ENCODE results near the gene KRTAP5-11. TPM values are rescaled to one million over a fixed set of nuclear protein-coding genes. Genes with fewer than 3 reads are reported as not detected.
"Not testable (repeated sequence)": the region's sequence is repeated elsewhere in the genome, so short reads cannot be mapped to it uniquely, and the experiment has no call there.

KRTAP5-11 gene, protein sequence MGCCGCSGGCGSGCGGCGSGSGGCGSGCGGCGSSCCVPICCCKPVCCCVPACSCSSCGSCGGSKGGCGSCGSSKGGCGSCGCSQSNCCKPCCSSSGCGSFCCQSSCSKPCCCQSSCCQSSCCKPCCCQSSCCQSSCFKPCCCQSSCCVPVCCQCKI
- total RNA-seq (2014; rRNA removed; shearing (Covaris generic); ENCODE audit: low replicate concordance), result not detected in 2 replicates

- peak; percentile 31 for DNase-seq
- peaks cover 4% of the 10 kb centered on the region; the same call in 1 of the 2 replicates for H3K27me3 ChIP-seq
- no peak within 1 kb of the TSS for H3K4me3 ChIP-seq
- no peaks in the 10 kb centered on the region for H3K9me3 ChIP-seq
- no peaks in the 10 kb centered on the region for H3K36me3 ChIP-seq
These were observed at the start of gene KRTAP5-11 for GRCh38 chr11:71582309-71582895. Gene KRTAP5-11 (minus strand): TSS chr11:71582875. CDS start chr11:71582837, 38 bp downstream.

- not testable (repeated sequence) for DNase-seq, H3K4me3 ChIP-seq, H3K27me3 ChIP-seq, H3K36me3 ChIP-seq, H3K9me3 ChIP-seq
These were observed 48.9 kb upstream of the KRTAP5-11 start for GRCh38 chr11:71631551-71631950.

GRCh38 chr11:71630071-71630470 is 47.4 kb upstream of the KRTAP5-11 start:
- H3K9me3 ChIP-seq, H3K4me3 ChIP-seq, H3K27me3 ChIP-seq, DNase-seq, H3K36me3 ChIP-seq: not testable (repeated sequence)

DNA sequence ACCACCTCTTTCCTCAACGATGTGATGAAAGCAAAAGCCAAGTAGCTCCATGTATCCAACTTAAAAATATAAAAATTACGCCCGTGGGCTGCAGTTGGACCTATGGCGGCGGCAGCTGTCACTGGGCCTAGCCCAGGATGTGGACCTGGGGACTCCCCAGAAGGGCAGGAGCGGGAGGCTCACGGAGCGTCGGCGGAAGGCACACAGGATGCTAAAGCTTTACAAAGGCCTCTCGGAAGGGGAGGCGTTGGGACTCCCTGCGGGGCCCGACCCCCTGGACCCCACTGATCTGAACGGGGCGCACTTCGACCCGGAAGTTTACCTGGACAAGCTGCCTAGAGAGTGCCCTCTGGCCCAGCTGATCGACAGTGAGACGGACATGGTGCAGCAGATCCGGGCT is 46.3 kb upstream of the KRTAP5-11 start:
- H3K9me3 ChIP-seq, H3K36me3 ChIP-seq, H3K4me3 ChIP-seq, H3K27me3 ChIP-seq, DNase-seq: not testable (repeated sequence)

- not testable (repeated sequence) for H3K27me3 ChIP-seq, H3K36me3 ChIP-seq, H3K9me3 ChIP-seq, H3K4me3 ChIP-seq, DNase-seq
These were observed 40.6 kb upstream of the KRTAP5-11 start for GRCh38 chr11:71623226-71623625.

DNA sequence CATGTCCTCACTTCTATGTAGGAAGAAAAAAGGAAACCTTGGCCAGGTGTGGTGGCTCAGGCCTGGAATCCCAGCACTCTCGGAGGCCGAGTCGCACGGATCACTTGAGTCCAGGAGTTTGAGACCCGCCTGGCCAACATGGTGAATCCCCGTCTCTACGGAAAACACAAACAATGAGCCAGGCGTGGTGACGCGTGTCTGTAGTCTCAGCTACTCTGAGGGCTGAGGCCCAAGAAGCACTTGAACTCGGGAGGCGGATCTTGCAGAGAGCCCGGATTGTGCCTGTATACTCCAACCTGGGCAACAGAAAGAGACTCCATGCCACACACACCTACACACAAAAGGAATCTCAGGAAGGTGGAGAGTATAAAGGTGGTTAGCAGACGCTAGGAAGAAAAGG is 39.9 kb upstream of the KRTAP5-11 start:
- H3K9me3 ChIP-seq, H3K27me3 ChIP-seq, DNase-seq, H3K4me3 ChIP-seq, H3K36me3 ChIP-seq: not testable (repeated sequence)

DNA sequence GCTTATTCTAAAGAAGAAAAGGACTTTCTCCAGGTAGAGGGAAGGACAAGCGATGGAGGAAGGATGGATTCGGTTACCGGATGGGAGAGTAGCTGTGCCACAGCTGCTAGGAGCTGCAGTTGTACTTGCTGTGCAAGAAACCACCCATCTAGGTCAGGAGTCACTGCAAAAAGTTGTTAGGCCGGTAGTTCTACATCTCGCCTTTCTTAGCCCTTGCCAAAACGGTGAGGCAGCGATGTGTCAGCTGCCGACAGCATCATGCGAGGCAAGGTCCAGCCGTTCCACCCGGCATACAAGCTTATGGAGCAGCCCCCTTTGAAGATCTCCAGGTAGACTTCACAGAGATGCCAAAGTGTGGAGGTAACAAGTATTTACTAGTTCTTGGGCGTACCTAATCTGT is 32.3 kb upstream of the KRTAP5-11 start:
- H3K36me3 ChIP-seq, H3K27me3 ChIP-seq, H3K9me3 ChIP-seq, H3K4me3 ChIP-seq: not testable (repeated sequence)
- peak; percentile 43 for DNase-seq

DNA sequence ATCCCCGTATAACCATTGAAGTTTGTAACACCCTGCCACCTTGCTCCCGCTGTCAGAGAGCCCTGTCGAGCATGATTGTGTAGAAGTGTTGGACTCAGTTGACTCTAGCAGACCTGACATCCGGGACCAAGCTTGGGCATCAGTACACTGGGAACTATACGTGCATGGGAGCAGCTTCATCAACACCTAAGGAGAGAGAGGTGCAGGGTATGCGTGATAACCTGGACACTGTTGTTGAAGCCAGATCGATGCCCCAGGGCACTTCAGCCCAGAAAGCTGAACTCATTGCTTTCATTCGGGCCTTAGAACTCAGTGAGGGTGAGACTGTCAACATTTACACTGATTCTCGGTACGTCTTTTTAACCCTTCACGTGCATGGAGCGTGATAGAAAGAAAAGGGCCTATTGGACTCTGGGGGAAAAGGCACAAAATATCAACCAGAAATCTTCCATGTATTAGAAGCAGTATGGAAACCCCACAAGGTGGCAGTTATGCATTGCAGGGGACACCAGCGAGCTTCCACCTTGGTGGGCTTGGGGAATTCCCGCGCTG is 31.8 kb upstream of the KRTAP5-11 start:
- H3K36me3 ChIP-seq, H3K9me3 ChIP-seq, DNase-seq, H3K4me3 ChIP-seq, H3K27me3 ChIP-seq: not testable (repeated sequence)

DNA sequence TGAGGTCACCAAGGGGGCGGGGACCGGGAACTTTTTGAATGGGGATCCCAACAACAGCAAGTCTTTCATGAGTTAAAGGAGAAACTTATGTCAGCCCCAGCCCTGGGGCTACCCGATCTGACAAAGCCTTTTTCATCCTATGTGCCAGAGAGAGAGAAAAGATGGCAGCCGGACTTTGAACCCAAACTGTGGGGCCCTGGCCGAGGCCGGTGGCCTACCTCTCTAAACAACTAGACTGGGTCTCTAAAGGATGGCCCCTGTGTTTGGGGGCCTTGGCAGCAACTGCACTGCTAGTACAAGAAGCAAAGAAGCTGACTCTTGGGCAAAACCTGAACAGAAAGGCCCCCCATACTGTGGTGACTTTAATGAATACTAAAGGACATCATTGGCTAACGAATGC is 31.3 kb upstream of the KRTAP5-11 start:
- H3K36me3 ChIP-seq, H3K4me3 ChIP-seq, H3K9me3 ChIP-seq, DNase-seq, H3K27me3 ChIP-seq: not testable (repeated sequence)

GRCh38 chr11:71611218-71611910 is 28.7 kb upstream of the KRTAP5-11 start:
- H3K36me3 ChIP-seq, H3K27me3 ChIP-seq, DNase-seq, H3K4me3 ChIP-seq, H3K9me3 ChIP-seq: not testable (repeated sequence)

GRCh38 chr11:71608272-71608671 is 25.6 kb upstream of the KRTAP5-11 start:
- H3K36me3 ChIP-seq, H3K9me3 ChIP-seq, DNase-seq, H3K4me3 ChIP-seq, H3K27me3 ChIP-seq: not testable (repeated sequence)

GRCh38 chr11:71607520-71608216 is 25.0 kb upstream of the KRTAP5-11 start:
- not testable (repeated sequence) for H3K36me3 ChIP-seq, H3K27me3 ChIP-seq, DNase-seq, H3K9me3 ChIP-seq, H3K4me3 ChIP-seq

DNA sequence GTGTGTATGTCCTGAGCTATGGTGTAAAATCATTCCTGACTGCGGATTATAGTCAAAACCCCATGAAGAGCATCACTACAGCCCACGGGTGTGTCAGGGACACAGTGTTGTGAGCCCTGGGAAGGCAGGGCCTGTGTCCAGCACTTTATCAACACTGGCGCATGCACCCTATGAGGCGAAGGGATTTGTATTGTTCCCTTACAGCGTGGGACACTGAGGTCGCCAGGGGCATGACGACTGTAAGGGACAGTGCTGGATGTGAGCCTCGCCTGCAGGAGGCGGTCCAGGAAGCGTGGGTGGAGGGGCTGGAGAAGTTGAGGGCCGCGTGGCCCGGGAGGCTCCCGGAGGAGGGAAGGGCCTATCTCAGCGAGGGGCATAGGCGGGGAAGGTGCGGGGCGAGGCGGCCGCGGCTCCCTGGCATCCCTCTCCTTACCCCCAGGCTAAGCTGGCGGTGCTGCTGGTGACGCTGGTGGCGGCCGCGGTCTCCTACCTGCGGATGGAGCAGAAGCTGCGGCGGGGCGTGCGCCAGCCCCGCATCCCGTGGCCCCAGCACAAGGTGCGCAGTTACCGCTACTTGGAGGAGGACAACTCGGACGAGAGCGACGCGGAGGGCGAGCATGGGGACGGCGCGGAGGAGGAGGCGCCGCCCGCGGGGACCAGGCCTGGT is 24.3 kb upstream of the KRTAP5-11 start:
- not testable (repeated sequence) for H3K9me3 ChIP-seq, H3K27me3 ChIP-seq, H3K36me3 ChIP-seq, H3K4me3 ChIP-seq, DNase-seq

- not testable (repeated sequence) for H3K36me3 ChIP-seq, H3K9me3 ChIP-seq, H3K27me3 ChIP-seq, H3K4me3 ChIP-seq, DNase-seq
These were observed 22.3 kb upstream of the KRTAP5-11 start for GRCh38 chr11:71604798-71605488.

GRCh38 chr11:71603221-71603620 is 20.5 kb upstream of the KRTAP5-11 start:
- not testable (repeated sequence) for DNase-seq, H3K36me3 ChIP-seq, H3K4me3 ChIP-seq, H3K9me3 ChIP-seq, H3K27me3 ChIP-seq

- not testable (repeated sequence) for H3K27me3 ChIP-seq, H3K9me3 ChIP-seq, H3K36me3 ChIP-seq, H3K4me3 ChIP-seq, DNase-seq
These were observed 6.9 kb upstream of the KRTAP5-11 start for GRCh38 chr11:71589546-71589920.
